Erythroblast (primary cell): ENCODE results near the gene KIF6.

ENCODE experiments used
- GATA1 ChIP-seq: IDR thresholded peaks from 2 replicates; pipeline ENCODE4 v1.6.1; 2011; ENCODE audit warnings: low read depth, mild to moderate bottlenecking, control low read depth, low read length, moderate library complexity
- POLR2A ChIP-seq: IDR thresholded peaks from 2 replicates; pipeline ENCODE4 v1.6.1; 2011; ENCODE audit warnings: mild to moderate bottlenecking, low read length

DNA sequence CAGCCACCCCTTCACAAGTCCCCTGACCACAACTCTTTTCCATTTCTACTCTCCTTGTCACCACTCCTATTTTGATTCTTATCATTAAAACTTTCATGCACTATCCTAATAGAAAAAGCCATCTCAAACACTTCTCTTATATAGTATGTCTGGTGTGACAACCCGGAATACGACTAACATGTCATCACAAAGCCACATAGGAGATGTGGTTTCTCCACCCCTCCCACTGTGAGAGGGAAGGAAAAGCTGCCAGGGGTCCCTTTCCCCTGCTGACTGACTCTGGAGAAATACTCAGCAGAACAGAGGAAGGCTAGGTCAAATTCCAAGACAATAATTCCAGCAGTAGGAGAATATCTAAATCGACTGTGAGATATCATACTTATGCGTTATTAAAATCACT lies 209.7 kb downstream of the KIF6 start:
- TF ChIP-seq POLR2A, result no peak
- TF ChIP-seq GATA1, result no peak
